Stimulated activated CD4-positive, alpha-beta T cell treated with anti-CD3 and anti-CD28 coated beads, Interleukin-15, amount 100 ng/mL, for 1 hour (primary cell): ENCODE results near the gene UBA1.

Experiments
- DNase-seq, 2 donors: peaks; one replicate each; pipeline ENCODE4 v3.0.0-alpha.2; 2020; ENCODE audit warnings: low read depth in 1 of 2, low spot score in 1 of 2

UBA1 gene

GRCh38 chrX:47169726-47170515 lies 23.7 kb upstream of the UBA1 start:
- no peak for DNase-seq

- no peak for DNase-seq
Observed at GRCh38 chrX:47170861-47171692, 22.6 kb upstream of the UBA1 start.

- no peak for DNase-seq
Observed at GRCh38 chrX:47171996-47172395, 21.6 kb upstream of the UBA1 start.

GRCh38 chrX:47172549-47172948 lies 21.1 kb upstream of the UBA1 start:
- no peak for DNase-seq

- no peak for DNase-seq
Observed at GRCh38 chrX:47172971-47173792, 20.4 kb upstream of the UBA1 start.

GRCh38 chrX:47174376-47174775 lies 19.3 kb upstream of the UBA1 start:
- DNase-seq = no peak

- DNase-seq = no peak
Observed at GRCh38 chrX:47174846-47175587, 18.6 kb upstream of the UBA1 start.

- no peak for DNase-seq
Observed at GRCh38 chrX:47175588-47175980, 18.0 kb upstream of the UBA1 start.

- DNase-seq = no peak
Observed at GRCh38 chrX:47176101-47176740, 17.4 kb upstream of the UBA1 start.

- no peak for DNase-seq
Observed at GRCh38 chrX:47177079-47177478, 16.6 kb upstream of the UBA1 start.

GRCh38 chrX:47178337-47178736 lies 15.3 kb upstream of the UBA1 start:
- DNase-seq = no peak

- DNase-seq = no peak
Observed at GRCh38 chrX:47179221-47179927, 14.3 kb upstream of the UBA1 start.

GRCh38 chrX:47179928-47180255 lies 13.7 kb upstream of the UBA1 start:
- no peak for DNase-seq

- no peak for DNase-seq
Observed at GRCh38 chrX:47180346-47180745, 13.3 kb upstream of the UBA1 start.

- DNase-seq = no peak
Observed at GRCh38 chrX:47181301-47181700, 12.3 kb upstream of the UBA1 start.

GRCh38 chrX:47182106-47182700 lies 11.4 kb upstream of the UBA1 start:
- DNase-seq = no peak

- DNase-seq = no peak
Observed at GRCh38 chrX:47184486-47184885, 9.1 kb upstream of the UBA1 start.

GRCh38 chrX:47185241-47185640 lies 8.4 kb upstream of the UBA1 start:
- no peak for DNase-seq

- DNase-seq = no peak
Observed at GRCh38 chrX:47186096-47186740, 7.4 kb upstream of the UBA1 start.
